GM19043 (cell line): ENCODE measurements around the gene DEPDC5.

Experiments
- ATAC-seq: cut with Tn5 transposase; IDR thresholded peaks from one replicate; pipeline ENCODE4 v1.9.1; 2021; ENCODE audit warnings: low read depth; ENCODE audit not compliant: unreplicated experiment

DEPDC5 gene

DNA sequence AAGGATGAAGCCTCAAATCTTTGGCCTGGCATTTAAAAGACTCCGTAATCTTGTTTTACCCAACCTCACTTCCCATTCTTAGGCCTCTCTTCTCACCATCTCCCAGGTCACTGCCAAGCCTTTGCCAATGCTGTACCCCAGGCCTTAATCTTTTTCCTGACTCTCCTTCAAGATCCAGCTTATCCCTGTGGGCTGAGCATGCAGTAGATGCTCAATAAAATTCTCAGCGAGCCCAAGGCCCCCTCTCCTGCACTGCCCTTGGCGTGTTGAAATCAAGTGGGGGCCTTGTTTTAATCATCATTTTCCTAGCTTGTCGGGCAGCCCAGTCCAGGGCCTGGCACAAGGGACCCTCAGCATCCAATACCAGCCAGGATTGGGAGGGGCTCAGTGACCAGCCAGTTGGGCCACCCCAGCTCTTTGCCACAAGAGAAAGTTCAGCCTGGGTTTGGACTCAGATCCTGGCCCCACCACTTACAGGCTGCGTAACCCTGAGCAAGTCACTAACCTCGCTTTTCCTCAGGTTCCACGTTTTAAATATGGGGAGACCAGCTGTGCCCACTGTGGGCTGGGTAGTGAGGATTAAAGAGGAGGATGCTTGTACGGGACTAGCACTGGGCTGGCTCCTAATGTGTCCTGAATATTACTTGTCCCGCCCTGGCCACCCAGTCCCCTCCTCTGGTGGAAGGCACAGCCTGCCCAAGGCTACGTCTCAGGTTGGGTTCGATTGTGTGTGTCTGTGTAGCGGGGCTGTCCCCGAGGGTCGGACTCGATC lies 189.6 kb downstream of the DEPDC5 start:
- no peak for ATAC-seq

DNA sequence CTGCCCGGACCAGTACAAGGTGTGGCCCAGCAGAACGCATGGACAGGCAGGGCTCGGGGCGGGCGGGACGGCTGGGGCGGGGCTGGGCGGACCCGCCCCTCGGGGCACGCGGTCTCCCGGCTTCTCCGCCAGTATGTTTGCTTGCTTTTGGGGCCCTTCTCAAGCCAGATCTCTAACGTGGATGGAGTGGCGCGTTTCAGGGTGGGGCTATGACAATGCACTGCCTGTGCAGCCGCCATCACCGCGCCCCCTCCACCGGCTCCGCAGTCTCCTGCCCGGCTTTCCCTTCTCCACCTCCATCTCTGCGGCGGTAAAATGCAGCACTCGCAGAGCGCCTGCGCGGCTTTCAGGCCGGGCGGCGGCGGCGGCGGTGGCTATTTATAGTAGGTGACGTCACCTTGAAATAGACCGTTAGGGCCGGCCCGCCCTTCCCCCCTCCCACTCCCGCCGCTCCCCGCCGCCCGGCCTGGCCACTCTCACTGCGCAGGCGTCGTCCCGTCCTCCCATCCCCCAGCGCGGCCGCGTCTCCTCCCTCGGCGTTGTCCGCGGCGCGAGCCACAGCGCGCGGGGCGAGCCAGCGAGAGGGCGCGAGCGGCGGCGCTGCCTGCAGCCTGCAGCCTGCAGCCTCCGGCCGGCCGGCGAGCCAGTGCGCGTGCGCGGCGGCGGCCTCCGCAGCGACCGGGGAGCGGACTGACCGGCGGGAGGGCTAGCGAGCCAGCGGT lies 190.3 kb downstream of the DEPDC5 start, which contains the start of gene YWHAH:
Gene YWHAH, plus strand, starts transcription at position 558 of the 722 bp plus-strand sequence. CDS start 199 bp downstream, outside the sequence.
- ATAC-seq = peak; percentile 58

DNA sequence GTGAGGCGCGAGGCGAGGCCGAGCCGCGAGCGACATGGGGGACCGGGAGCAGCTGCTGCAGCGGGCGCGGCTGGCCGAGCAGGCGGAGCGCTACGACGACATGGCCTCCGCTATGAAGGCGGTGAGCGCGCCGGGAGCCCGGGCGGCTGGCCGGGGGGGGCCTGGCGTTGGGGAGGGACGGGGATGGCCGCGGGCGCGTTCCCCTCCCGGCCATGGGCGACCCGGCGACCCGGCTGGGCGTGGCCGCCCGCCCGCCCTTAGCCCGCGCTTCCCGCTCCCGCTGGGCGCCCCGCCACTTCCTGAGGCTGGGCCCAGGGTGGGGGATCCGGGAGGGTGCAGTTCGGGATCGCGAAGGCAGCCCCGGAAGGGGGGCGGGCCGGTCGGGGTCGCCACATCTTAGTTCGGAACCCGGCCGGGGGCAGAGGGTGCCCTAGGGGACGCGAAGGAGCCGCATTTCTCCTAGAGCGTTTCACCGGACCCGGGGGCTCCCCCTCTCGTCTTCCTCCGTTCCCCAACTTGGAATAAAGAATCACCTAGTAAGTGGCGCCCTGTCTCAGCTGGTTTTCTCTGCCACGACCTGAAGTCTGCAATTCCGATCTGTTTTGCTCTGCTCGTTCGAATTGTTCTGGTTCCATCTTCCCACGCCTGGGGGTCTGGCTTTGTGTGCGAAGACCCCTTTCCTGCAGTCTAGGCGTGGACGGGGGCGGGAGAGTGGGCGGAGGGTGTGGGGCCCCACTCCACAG lies 191.1 kb downstream of the DEPDC5 start:
- no peak for ATAC-seq

DNA sequence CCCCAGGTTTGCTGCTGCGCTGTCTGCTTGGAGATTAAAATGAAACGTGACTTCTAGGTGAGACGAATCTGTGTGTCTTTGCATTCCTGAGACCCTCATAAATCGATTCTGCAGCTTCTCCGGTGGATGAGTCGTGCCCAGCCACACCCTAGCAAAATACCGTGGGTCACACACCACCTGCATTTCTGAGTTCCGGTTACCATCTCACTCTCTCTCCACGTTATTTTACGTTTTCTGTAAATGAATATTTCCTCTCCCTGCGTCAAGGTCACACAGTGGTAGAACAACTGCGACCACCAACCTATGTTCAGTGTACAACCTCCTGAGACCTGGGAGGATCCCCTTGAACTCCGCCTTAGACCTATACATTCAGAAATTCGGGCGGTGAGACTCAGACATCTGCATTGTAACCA lies 191.6 kb downstream of the DEPDC5 start:
- no peak for ATAC-seq

DNA sequence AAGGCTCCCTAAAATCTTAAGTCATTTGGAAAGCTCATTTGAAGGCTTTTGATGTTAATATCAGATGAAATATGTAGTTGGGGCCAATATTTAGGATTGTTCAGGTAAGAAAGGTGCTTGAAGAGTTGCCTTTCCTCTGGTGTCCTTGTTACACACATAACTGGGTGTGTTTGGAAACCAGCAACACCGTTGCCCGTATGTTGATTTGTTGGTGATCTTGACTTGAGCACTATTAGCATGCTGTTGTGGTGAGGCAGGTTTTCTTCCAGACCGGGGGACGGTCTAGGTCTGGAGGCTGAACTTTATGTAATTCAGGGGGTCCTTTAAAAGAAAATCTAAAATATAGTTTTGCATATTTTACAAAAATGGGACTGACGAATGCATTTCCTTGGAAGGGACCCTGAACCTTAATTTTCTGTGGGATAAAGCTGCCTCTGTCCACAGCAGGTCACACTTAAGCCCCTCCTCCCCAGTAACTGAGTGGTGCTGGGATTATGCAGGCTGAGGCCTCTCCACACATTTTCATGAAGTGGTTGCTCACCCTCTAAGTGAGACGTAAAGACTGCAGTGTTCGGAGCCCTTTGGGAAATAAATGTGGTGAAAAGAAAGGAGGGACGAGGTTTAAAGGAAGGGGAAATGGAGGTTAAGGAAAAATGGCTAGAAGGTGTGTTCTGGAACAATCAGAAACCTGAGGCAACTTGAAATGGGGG lies 192.3 kb downstream of the DEPDC5 start:
- ATAC-seq = no peak

DNA sequence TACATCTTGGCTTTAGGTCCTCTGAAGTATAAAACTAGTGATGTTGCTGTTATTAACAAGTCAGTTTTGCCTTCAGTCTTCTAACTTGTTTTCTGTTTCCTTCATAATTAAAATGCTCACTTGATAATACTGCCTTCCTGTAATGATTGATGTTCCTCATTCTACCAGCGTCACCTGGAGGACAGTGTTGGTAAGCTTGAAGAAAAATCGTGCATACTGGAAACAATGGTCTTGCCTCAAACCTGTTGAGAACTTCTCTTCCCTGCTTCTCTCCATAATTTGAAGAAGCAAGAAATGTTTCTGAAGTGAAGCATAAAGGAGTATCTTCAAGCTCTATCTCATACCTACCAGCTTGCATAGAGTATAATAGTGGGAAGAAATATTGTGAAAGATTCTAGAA lies 193.5 kb downstream of the DEPDC5 start:
- ATAC-seq = no peak

DNA sequence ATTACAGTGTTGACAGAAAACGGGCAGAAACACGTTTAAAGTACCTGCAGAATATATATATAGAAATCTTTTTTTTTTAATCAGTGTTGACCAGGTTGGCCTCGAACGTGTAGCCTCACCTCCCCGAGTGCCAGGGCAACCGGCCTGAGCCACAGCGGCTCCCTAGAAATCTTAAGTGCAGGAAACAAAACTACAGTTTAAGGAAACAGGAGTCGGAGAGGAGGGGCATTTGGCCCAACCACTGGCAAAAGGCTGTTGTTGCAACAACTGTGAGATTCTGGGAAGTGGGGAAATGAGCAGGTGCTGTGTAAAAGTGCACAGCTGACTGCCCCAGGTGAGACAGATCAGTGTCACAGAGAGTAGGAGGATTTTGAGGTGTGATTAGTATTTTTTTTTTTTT lies 194.2 kb downstream of the DEPDC5 start:
- no peak for ATAC-seq

DNA sequence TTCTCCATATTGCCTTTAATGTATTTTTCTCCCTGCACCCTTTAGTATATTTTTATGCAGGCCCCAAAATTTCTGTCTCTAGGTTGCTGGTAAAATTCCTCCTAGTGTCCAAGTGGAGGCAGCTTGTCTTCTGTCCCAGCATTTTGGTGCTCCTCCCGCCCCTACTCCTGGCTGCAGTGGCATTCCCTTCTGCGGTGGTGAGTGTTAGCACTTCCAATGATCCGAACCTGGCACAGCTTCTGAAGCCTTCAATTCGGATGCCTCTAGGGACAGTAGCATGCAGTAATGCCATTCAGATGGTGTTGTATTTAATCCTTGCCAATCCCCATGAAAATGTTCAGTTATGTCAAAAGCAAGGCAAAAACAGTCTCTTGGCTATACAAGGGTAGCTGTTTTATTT lies 196.4 kb downstream of the DEPDC5 start:
- no peak for ATAC-seq

DNA sequence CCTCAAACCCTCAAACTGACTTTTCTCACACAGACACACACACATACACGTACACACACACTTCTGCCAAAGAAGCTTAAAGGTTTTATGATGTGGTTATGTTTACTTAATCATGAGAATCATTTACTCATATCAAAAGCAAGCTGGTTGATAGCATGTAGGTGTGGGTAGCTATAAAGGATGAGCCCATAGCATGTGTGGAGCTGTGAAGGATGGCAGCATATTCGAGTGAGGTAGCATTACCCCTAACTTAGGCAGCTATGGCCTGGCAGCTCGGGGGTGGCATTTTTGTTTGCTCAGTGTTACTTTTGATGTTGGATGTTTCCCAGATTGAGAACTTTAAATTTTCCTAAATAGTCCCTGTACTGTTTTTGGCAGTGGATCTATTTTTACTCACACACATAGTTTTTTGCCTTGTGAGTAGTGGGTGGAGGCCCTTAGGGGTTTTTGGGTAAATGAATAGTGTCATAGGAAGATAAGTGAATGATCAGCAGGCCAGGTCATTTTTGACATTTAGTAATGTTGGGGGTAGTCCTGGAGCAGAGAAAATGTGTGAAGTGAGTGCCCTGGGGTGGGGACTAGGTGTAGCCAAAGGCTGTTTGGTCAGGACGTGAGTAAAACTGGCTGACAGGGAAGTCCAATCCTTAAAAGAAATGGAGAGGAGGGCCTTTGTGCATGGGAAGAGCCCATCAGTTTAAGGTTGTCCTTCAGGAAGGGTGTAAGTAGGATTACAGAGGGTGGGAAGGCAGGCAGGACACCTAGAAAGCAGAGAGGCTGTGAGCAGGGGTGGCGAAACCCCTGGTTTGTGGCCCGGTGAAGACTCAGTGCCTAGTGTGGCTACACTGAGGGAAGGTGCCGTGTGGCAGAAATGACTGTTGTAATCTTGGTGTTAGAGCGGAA lies 197.6 kb downstream of the DEPDC5 start:
- no peak for ATAC-seq

DNA sequence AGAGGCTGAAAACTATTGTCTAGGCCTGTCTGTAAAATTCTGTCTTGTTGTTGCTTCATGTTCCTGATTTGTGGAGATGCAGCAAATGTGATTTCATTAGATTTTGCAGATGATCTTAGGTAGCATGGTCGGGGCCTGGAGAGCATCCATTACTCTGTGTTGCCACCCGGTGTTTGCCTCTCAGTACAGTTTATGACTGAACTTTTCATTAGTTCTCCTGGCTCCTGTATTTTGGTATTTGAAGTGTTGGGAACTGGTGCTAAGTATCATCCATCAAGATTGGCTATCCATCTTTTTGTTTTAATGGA lies 198.2 kb downstream of the DEPDC5 start:
- no peak for ATAC-seq

DNA sequence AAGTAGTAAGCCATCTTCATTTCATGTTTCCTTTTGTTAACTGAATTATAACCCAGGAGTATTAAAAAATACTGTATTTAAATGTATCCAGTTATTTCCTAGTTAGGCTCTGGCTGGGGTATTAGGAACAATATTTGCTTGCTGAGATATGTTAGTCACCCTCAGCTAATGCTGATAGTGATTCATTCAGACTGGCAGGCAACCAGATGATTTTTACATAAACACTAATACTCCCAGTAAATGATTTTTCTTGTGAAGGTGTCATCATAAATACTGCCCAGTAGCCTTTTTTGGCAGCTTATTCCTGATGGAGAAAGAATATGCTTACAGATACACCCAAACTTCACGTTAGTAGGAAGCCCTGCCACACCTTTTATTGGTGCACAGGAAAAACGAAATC lies 198.7 kb downstream of the DEPDC5 start:
- no peak for ATAC-seq

DNA sequence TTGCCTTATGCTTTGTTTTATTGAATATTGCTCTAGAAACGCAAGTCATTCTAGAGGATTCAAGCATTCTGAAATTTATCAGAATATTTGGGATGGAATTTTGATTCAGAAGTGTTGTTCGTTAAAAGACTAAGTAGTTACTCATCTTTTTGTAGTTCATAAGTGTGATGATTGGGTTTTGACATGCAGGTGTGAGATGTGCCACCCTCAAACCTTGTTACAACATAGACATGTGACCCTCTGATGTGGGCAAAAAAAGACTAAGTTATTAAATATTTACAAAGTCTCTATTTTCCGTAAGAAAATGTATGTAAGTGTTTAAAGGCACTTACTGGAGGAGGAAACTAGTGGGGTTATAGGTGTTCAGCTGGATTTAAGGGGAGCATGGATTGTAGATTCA lies 199.4 kb downstream of the DEPDC5 start:
- no peak for ATAC-seq

DNA sequence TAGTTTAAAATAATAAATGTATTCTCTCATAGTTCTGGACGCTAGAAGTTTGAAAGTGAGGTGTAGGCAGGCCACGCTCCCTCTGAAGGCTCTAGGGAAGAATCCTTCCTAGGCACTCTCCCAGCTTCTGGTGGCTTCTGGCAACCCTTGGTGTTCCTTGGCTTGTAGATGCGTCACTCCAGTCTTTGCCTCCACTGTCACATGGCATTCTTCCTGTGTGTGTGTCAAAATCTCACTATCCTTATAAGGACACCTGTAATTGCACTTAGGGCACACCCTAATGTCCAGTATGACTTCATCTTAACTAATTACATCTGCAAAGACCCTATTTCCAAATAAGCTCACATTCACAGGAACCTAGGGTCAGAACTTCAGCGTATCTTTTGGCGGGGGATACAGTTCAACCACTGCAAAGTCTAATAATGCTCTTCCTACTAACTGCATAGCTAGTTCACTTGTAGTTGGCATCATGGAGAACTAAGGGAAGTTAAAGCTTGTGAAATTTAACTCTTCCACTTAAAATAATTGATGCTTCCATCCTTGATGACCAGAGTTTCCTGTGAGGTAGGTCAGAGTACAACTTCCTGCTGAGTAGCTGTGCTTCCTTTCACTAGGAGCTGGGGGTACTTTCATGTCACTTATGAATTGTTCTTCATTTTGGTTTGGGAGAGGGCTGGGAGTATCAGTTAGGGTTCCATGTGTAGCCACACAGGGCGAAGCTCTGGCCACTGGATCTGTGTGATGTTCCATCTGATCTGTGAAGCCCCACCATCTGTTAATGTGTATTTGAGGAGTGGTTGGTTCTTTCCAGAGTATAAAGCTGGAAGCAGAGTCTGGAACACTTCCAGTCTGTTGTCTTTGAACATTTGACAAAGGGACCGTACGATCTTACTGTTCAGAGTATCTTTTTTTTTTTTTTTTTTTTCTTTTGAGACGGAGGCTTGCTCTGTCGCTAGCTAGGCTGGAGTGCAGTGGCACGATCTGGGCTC lies 201.0 kb downstream of the DEPDC5 start:
- no peak for ATAC-seq

DNA sequence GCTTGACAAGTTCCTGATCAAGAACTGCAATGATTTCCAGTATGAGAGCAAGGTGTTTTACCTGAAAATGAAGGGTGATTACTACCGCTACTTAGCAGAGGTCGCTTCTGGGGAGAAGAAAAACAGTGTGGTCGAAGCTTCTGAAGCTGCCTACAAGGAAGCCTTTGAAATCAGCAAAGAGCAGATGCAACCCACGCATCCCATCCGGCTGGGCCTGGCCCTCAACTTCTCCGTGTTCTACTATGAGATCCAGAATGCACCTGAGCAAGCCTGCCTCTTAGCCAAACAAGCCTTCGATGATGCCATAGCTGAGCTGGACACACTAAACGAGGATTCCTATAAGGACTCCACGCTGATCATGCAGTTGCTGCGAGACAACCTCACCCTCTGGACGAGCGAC lies 202.5 kb downstream of the DEPDC5 start:
- ATAC-seq = no peak
